Measurements from ENCODE around the gene TRIOBP. TPM values are rescaled to one million over a fixed set of nuclear protein-coding genes. Genes with fewer than 3 reads are reported as not detected.

Gene TRIOBP
- polyA plus RNA-seq, 1 donor (not counting 4 experiments of a cell fraction or from before 2014, with no cell fraction given): 22.2 TPM

GRCh38 chr22:37819105-37819433, 122.2 kb downstream of the TRIOBP start:
- Histone ChIP-seq H4K20me1 (ENCODE audit: control insufficient read depth, extremely low read depth, insufficient read depth, low read length) (no peaks in the 10 kb centered on the region), H3K36me3 (ENCODE audit: control insufficient read depth in 2 of 2, extremely low read depth in 1 of 2, insufficient read depth in 2 of 2, low read length in 2 of 2) (peaks cover 0 to 7% of the 10 kb centered on the region in 2 experiments), H3K79me2 (ENCODE audit: control insufficient read depth, insufficient read depth, low read length) (no peaks in the 10 kb centered on the region), H3K9ac (ENCODE audit: control insufficient read depth, extremely low read depth, insufficient read depth, low read length) (no peak overlapping the region), H3K27me3 (ENCODE audit: control insufficient read depth, extremely low read depth, insufficient read depth, low read length) (peaks cover 25% of the 10 kb centered on the region), H3K4me2 (ENCODE audit: control insufficient read depth, extremely low read depth, insufficient read depth, low read depth, low read length) (peak overlapping the region; percentile 67), H3K27ac (ENCODE audit: control insufficient read depth, insufficient read depth, low read length) (no peak overlapping the region), H3K4me3 (ENCODE audit: control insufficient read depth in 2 of 3, extremely low read depth in 1 of 3, insufficient read depth in 2 of 3, low read depth in 1 of 3, low read length in 3 of 3) (peak overlapping the region in 1 of 3 experiments; percentile 57), H2AFZ (ENCODE audit: control insufficient read depth, low read length) (peak overlapping the region; percentile 80), H3K4me1 (ENCODE audit: control insufficient read depth, extremely low read depth, insufficient read depth, low read length) (peaks cover 18% of the 10 kb centered on the region), H3K9me1 (ENCODE audit: control insufficient read depth, extremely low read depth, insufficient read depth, low read length) (no peaks in the 10 kb centered on the region), H3K9me3 (ENCODE audit: control insufficient read depth, low read depth, low read length) (no peaks in the 10 kb centered on the region)
- dilution Hi-C loops (cut with MboI; ENCODE audit: extremely low pct_ligation_motif_present, low sequenced_read_pairs): no loop called here
- FAIRE-seq (no peak), DNase-seq (ENCODE audit: low read depth, low spot score) (no peak)
- TF ChIP-seq EZH2 (IDR thresholded peaks at IDR 0.05; ENCODE audit: low read length) (no peak), CTCF (optimal IDR thresholded peaks at IDR 0.05 in 1 of 3, IDR thresholded peaks at IDR 0.05 in 1 of 3, conservative IDR thresholded peaks at IDR 0.05 in 1 of 3; ENCODE audit: extremely low read depth in 1 of 3, insufficient read depth in 2 of 3, low read length in 3 of 3) (no peak)

- TF ChIP-seq CTCF (optimal IDR thresholded peaks at IDR 0.05 in 1 of 3, IDR thresholded peaks at IDR 0.05 in 1 of 3, conservative IDR thresholded peaks at IDR 0.05 in 1 of 3; ENCODE audit: extremely low read depth in 1 of 3, insufficient read depth in 2 of 3, low read length in 3 of 3) (no peak), EZH2 (IDR thresholded peaks at IDR 0.05; ENCODE audit: low read length) (no peak)
- dilution Hi-C loops (cut with MboI; ENCODE audit: extremely low pct_ligation_motif_present, low sequenced_read_pairs): no loop called here
- no peak for DNase-seq (ENCODE audit: low read depth, low spot score)
Observed at GRCh38 chr22:37820350-37820749, 123.5 kb downstream of the TRIOBP start.

More at GRCh38 chr22:37820350-37820749, 123.5 kb downstream of the TRIOBP start:
- FAIRE-seq: no peak
- Histone ChIP-seq H2AFZ (ENCODE audit: control insufficient read depth, low read length) (no peak overlapping the region), H3K9me1 (ENCODE audit: control insufficient read depth, extremely low read depth, insufficient read depth, low read length) (no peaks in the 10 kb centered on the region), H3K4me3 (ENCODE audit: control insufficient read depth in 2 of 3, extremely low read depth in 1 of 3, insufficient read depth in 2 of 3, low read depth in 1 of 3, low read length in 3 of 3) (no peak overlapping the region), H4K20me1 (ENCODE audit: control insufficient read depth, extremely low read depth, insufficient read depth, low read length) (no peaks in the 10 kb centered on the region), H3K9ac (ENCODE audit: control insufficient read depth, extremely low read depth, insufficient read depth, low read length) (no peak overlapping the region), H3K27me3 (ENCODE audit: control insufficient read depth, extremely low read depth, insufficient read depth, low read length) (peaks cover 30% of the 10 kb centered on the region), H3K36me3 (ENCODE audit: control insufficient read depth in 2 of 2, extremely low read depth in 1 of 2, insufficient read depth in 2 of 2, low read length in 2 of 2) (no peaks in the 10 kb centered on the region), H3K4me1 (ENCODE audit: control insufficient read depth, extremely low read depth, insufficient read depth, low read length) (peaks cover 18% of the 10 kb centered on the region), H3K79me2 (ENCODE audit: control insufficient read depth, insufficient read depth, low read length) (no peaks in the 10 kb centered on the region), H3K4me2 (ENCODE audit: control insufficient read depth, extremely low read depth, insufficient read depth, low read depth, low read length) (no peak overlapping the region), H3K27ac (ENCODE audit: control insufficient read depth, insufficient read depth, low read length) (no peak overlapping the region), H3K9me3 (ENCODE audit: control insufficient read depth, low read depth, low read length) (no peaks in the 10 kb centered on the region)
